Gastrocnemius medialis (tissue), 4 donors: Measurements from ENCODE around the gene TFPI.
"Not testable (repeated sequence)": the region's sequence is repeated elsewhere in the genome, so short reads cannot be mapped to it uniquely, and the experiment has no call there.

Source experiments
- CTCF ChIP-seq, 5 experiments: fragments of 450-650 bp in 3 of 5; fragments of 200-600 bp in 2 of 5; sonication (generic) in 2 of 5; IDR thresholded peaks in 4 of 5; conservative IDR thresholded peaks in 1 of 5; 1 replicate in 4 of 5; 2 replicates in 1 of 5; pipeline ENCODE4 v1.5.1; 2016 to 2019; ENCODE audit warnings: antibody characterized with exemption in 5 of 5, mild to moderate bottlenecking in 3 of 5, moderate library complexity in 3 of 5
- POLR2A ChIP-seq, 2 donors: fragments of 450-650 bp; IDR thresholded peaks; one replicate each; pipeline ENCODE4 v1.6.1; 2017; ENCODE audit warnings: antibody characterized with exemption in 2 of 2, mild to moderate bottlenecking in 2 of 2, moderate library complexity in 2 of 2

GRCh38 chr2:187517750-187518361 is 36.4 kb downstream of the TFPI start:
- TF ChIP-seq CTCF (IDR thresholded peaks at IDR 0.05 in 4 of 5, conservative IDR thresholded peaks at IDR 0.05 in 1 of 5); POLR2A (IDR thresholded peaks at IDR 0.05): not testable (repeated sequence)
